Measurements from ENCODE around the gene PARD6G.
A peak's percentile ranks its signal among the peaks of the same experiment; 100 is the strongest.
"Not testable (repeated sequence)": the region's sequence is repeated elsewhere in the genome, so short reads cannot be mapped to it uniquely, and the experiment has no call there.

Gene PARD6G

GRCh38 chr18:80168346-80168745 lies 79.0 kb downstream of the PARD6G start:
- no peak for DNase-seq

- no peak for DNase-seq
Observed at GRCh38 chr18:80167931-80168330, 79.4 kb downstream of the PARD6G start.

GRCh38 chr18:80167331-80167730 lies 80.0 kb downstream of the PARD6G start:
- no peak for DNase-seq

GRCh38 chr18:80166725-80167124 lies 80.6 kb downstream of the PARD6G start:
- DNase-seq, result no peak

GRCh38 chr18:80166240-80166639 lies 81.1 kb downstream of the PARD6G start:
- DNase-seq, result no peak

GRCh38 chr18:80164727-80165355 lies 82.5 kb downstream of the PARD6G start:
- DNase-seq, result not testable (repeated sequence)

GRCh38 chr18:80163183-80163582 lies 84.1 kb downstream of the PARD6G start:
- DNase-seq, result no peak

- no peak for DNase-seq
Observed at GRCh38 chr18:80161781-80162417, 85.4 kb downstream of the PARD6G start.

- DNase-seq, result no peak
Observed at GRCh38 chr18:80159713-80160636, 87.3 kb downstream of the PARD6G start.

GRCh38 chr18:80158365-80158764 lies 88.9 kb downstream of the PARD6G start:
- DNase-seq, result no peak

GRCh38 chr18:80157708-80158343 lies 89.5 kb downstream of the PARD6G start:
- DNase-seq, result peak; percentile 13

- DNase-seq, result peak; percentile 5
Observed at GRCh38 chr18:80154293-80154692, 93.0 kb downstream of the PARD6G start.

GRCh38 chr18:80149667-80150066 lies 97.6 kb downstream of the PARD6G start:
- DNase-seq, result no peak

- DNase-seq, result no peak
Observed at GRCh38 chr18:80148326-80149199, 98.8 kb downstream of the PARD6G start.

- DNase-seq, result no peak
Observed at GRCh38 chr18:80147418-80148325, 99.6 kb downstream of the PARD6G start.

- no peak for DNase-seq
Observed at GRCh38 chr18:80147037-80147417, 100.3 kb downstream of the PARD6G start.

GRCh38 chr18:80145196-80145804 lies 102.0 kb downstream of the PARD6G start:
- no peak for DNase-seq

GRCh38 chr18:80143881-80144280 lies 103.4 kb downstream of the PARD6G start:
- DNase-seq, result no peak

- DNase-seq, result no peak
Observed at GRCh38 chr18:80140455-80140985, 106.8 kb downstream of the PARD6G start.

- DNase-seq, result no peak
Observed at GRCh38 chr18:80137976-80138375, 109.3 kb downstream of the PARD6G start.
